ENCODE data around the gene NCR1. TPM values are rescaled to one million over a fixed set of nuclear protein-coding genes. Genes with fewer than 3 reads are reported as not detected.
"Not testable (repeated sequence)": the region's sequence is repeated elsewhere in the genome, so short reads cannot be mapped to it uniquely, and the experiment has no call there.

NCR1 gene
- total RNA-seq, 1 donor from 2014 or later = not detected

- no peaks in the 10 kb centered on the region for H3K4me1 ChIP-seq
- no peaks in the 10 kb centered on the region for H3K9me3 ChIP-seq
- H3K27me3 ChIP-seq = no peaks in the 10 kb centered on the region
- no peak for DNase-seq (ENCODE audit: low spot score in 2 of 2)
- H3K36me3 ChIP-seq = no peaks in the 10 kb centered on the region
- TF ChIP-seq CTCF (IDR thresholded peaks at IDR 0.05) = no peak
- no peak overlapping the region for H3K27ac ChIP-seq
- H3K4me3 ChIP-seq = no peak overlapping the region
- intact Hi-C loops (cut with DNase I) = no loop called here
Measured at GRCh38 chr19:54921082-54921481, 15.1 kb downstream of the NCR1 start.

- no peak for DNase-seq (ENCODE audit: low spot score in 2 of 2)
- Histone ChIP-seq H3K27ac (no peak overlapping the region), H3K36me3 (no peaks in the 10 kb centered on the region), H3K4me3 (no peak overlapping the region), H3K27me3 (no peaks in the 10 kb centered on the region), H3K9me3 (peaks cover 0 to 3% of the 10 kb centered on the region in 2 donors), H3K4me1 (no peaks in the 10 kb centered on the region)
- TF ChIP-seq CTCF (IDR thresholded peaks at IDR 0.05) = no peak
- intact Hi-C loops (cut with DNase I) = no loop called here
Measured at GRCh38 chr19:54923276-54923675, 17.3 kb downstream of the NCR1 start.

- intact Hi-C loops (cut with DNase I) = no loop called here
- no peaks in the 10 kb centered on the region for H3K36me3 ChIP-seq
- no peak overlapping the region for H3K27ac ChIP-seq
- H3K4me3 ChIP-seq = no peak overlapping the region
- no peaks in the 10 kb centered on the region for H3K27me3 ChIP-seq
- H3K4me1 ChIP-seq = no peaks in the 10 kb centered on the region
- peaks cover 3 to 9% of the 10 kb centered on the region in 2 donors for H3K9me3 ChIP-seq
- no peak for TF ChIP-seq CTCF (IDR thresholded peaks at IDR 0.05)
- no peak for DNase-seq (ENCODE audit: low spot score in 2 of 2)
Measured at GRCh38 chr19:54928299-54928698, 22.4 kb downstream of the NCR1 start.

GRCh38 chr19:54937926-54938325, 32.0 kb downstream of the NCR1 start:
- H3K27ac ChIP-seq = no peak overlapping the region
- no peak overlapping the region for H3K4me3 ChIP-seq
- no peaks in the 10 kb centered on the region for H3K9me3 ChIP-seq
- H3K4me1 ChIP-seq = no peaks in the 10 kb centered on the region
- no peak for DNase-seq (ENCODE audit: low spot score in 2 of 2)
- H3K36me3 ChIP-seq = no peaks in the 10 kb centered on the region
- H3K27me3 ChIP-seq = no peaks in the 10 kb centered on the region
- no peak for TF ChIP-seq CTCF (IDR thresholded peaks at IDR 0.05)
- intact Hi-C loops (cut with DNase I) = no loop called here

GRCh38 chr19:54938906-54939305, 33.0 kb downstream of the NCR1 start:
- H3K9me3 ChIP-seq = no peaks in the 10 kb centered on the region
- TF ChIP-seq CTCF (IDR thresholded peaks at IDR 0.05) = no peak
- no peaks in the 10 kb centered on the region for H3K4me1 ChIP-seq
- H3K27ac ChIP-seq = no peak overlapping the region
- DNase-seq (ENCODE audit: low spot score in 2 of 2) = no peak
- no peaks in the 10 kb centered on the region for H3K36me3 ChIP-seq
- intact Hi-C loops (cut with DNase I) = no loop called here
- H3K27me3 ChIP-seq = no peaks in the 10 kb centered on the region
- no peak overlapping the region for H3K4me3 ChIP-seq

- H3K27ac ChIP-seq; DNase-seq (ENCODE audit: low spot score in 2 of 2); H3K9me3 ChIP-seq; H3K4me1 ChIP-seq; H3K36me3 ChIP-seq; H3K4me3 ChIP-seq; intact Hi-C loops (cut with DNase I); H3K27me3 ChIP-seq: not testable (repeated sequence)
Measured at GRCh38 chr19:54939538-54939937, 33.6 kb downstream of the NCR1 start.

GRCh38 chr19:54943772-54944361, 37.9 kb downstream of the NCR1 start:
- H3K4me1 ChIP-seq; DNase-seq (ENCODE audit: low spot score in 2 of 2); H3K36me3 ChIP-seq; H3K27ac ChIP-seq; H3K9me3 ChIP-seq; intact Hi-C loops (cut with DNase I); H3K27me3 ChIP-seq; H3K4me3 ChIP-seq: not testable (repeated sequence)

Data from ascending aorta (tissue), 2 donors.